H9 (cell line): ENCODE measurements around the gene CBLIF. TPM values are rescaled to one million over a fixed set of nuclear protein-coding genes. Genes with fewer than 3 reads are reported as not detected.
"Not testable (repeated sequence)": the region's sequence is repeated elsewhere in the genome, so short reads cannot be mapped to it uniquely, and the experiment has no call there.

Source experiments
- DNase-seq: peaks from one replicate; pipeline ENCODE4 v3.0.0-alpha.2; 2017
- H2AFZ ChIP-seq: one replicate; pipeline ENCODE4 v1.6.1; 2013; ENCODE audit warnings: mild to moderate bottlenecking, low read length, control low read depth, moderate library complexity
- H2AK5ac ChIP-seq: 2 replicates; pipeline ENCODE4 v1.6.1; 2013; ENCODE audit warnings: low read length, control low read depth, mixed read lengths; ENCODE audit not compliant: insufficient read length
- H2BK120ac ChIP-seq: one replicate; pipeline ENCODE4 v1.6.1; 2013; ENCODE audit warnings: low read depth, mild to moderate bottlenecking, low read length, control low read depth, inconsistent platforms; ENCODE audit not compliant: poor library complexity, severe bottlenecking
- H2BK12ac ChIP-seq: 2 replicates; pipeline ENCODE4 v1.6.1; 2013; ENCODE audit warnings: low read length, control low read depth, mixed read lengths, low read depth; ENCODE audit not compliant: insufficient read length
- H2BK15ac ChIP-seq: 2 replicates; pipeline ENCODE4 v1.6.1; 2013; ENCODE audit warnings: low read depth, low read length, control low read depth
- H2BK20ac ChIP-seq: one replicate; pipeline ENCODE4 v1.6.1; 2013; ENCODE audit warnings: low read depth, mild to moderate bottlenecking, low read length, control low read depth, inconsistent platforms; ENCODE audit not compliant: poor library complexity, severe bottlenecking
- H2BK5ac ChIP-seq: 2 replicates; pipeline ENCODE4 v1.6.1; 2013; ENCODE audit warnings: low read length, control low read depth, mixed read lengths; ENCODE audit not compliant: insufficient read length
- H3K14ac ChIP-seq: 2 replicates; pipeline ENCODE4 v1.6.1; 2013; ENCODE audit warnings: low read length, control low read depth; ENCODE audit not compliant: insufficient read depth
- H3K18ac ChIP-seq: 2 replicates; pipeline ENCODE4 v1.6.1; 2013; ENCODE audit warnings: low read depth, mild to moderate bottlenecking, mixed read lengths, low read length, control low read depth; ENCODE audit not compliant: insufficient read length
- H3K23ac ChIP-seq: 2 replicates; pipeline ENCODE4 v1.6.1; 2013; ENCODE audit warnings: low read length, control low read depth, mixed read lengths, low read depth; ENCODE audit not compliant: insufficient read length
- H3K23me2 ChIP-seq: 2 replicates; pipeline ENCODE4 v1.6.1; 2013; ENCODE audit warnings: low read depth, mild to moderate bottlenecking, mixed read lengths, low read length, control low read depth; ENCODE audit not compliant: insufficient read length, poor library complexity, severe bottlenecking
- H3K27ac ChIP-seq: 2 replicates; pipeline ENCODE4 v1.5.1; 2013; ENCODE audit warnings: low read length, control low read depth, mixed read lengths, low read depth; ENCODE audit not compliant: insufficient read length
- H3K27me3 ChIP-seq: 2 replicates; pipeline ENCODE4 v1.6.1; 2013; ENCODE audit warnings: low read length, control low read depth, inconsistent platforms; ENCODE audit not compliant: insufficient read depth
- H3K4ac ChIP-seq: 2 replicates; pipeline ENCODE4 v1.6.1; 2013; ENCODE audit warnings: low read depth, mild to moderate bottlenecking, control low read depth, inconsistent platforms, low read length, moderate library complexity
- H3K4me1 ChIP-seq: 2 replicates; pipeline ENCODE4 v1.6.1; 2013; ENCODE audit warnings: low read length, control low read depth, inconsistent platforms; ENCODE audit not compliant: insufficient read depth
- H3K4me2 ChIP-seq: 2 replicates; pipeline ENCODE4 v1.6.1; 2013; ENCODE audit warnings: low read length, control low read depth, mixed read lengths; ENCODE audit not compliant: insufficient read length, insufficient read depth
- H3K56ac ChIP-seq: 2 replicates; pipeline ENCODE4 v1.6.1; 2013; ENCODE audit warnings: low read depth, mild to moderate bottlenecking, mixed read lengths, low read length, control low read depth; ENCODE audit not compliant: insufficient read length
- H3K79me1 ChIP-seq: 2 replicates; pipeline ENCODE4 v1.6.1; 2013; ENCODE audit warnings: low read depth, mild to moderate bottlenecking, moderate library complexity, low read length, control low read depth, inconsistent platforms; ENCODE audit not compliant: insufficient read depth, poor library complexity, severe bottlenecking
- H3K79me2 ChIP-seq: 2 replicates; pipeline ENCODE4 v1.6.1; 2013; ENCODE audit warnings: low read length, control low read depth, inconsistent platforms; ENCODE audit not compliant: insufficient read depth
- H3K9ac ChIP-seq: 2 replicates; pipeline ENCODE4 v1.6.1; 2013; ENCODE audit warnings: low read length, control low read depth, mixed read lengths; ENCODE audit not compliant: insufficient read length; ENCODE audit errors: extremely low read depth
- H3K9me3 ChIP-seq: one replicate; pipeline ENCODE4 v1.6.1; 2013; ENCODE audit warnings: low read depth, low read length, inconsistent platforms; ENCODE audit not compliant: control insufficient read depth
- H3T11ph ChIP-seq: one replicate; pipeline ENCODE4 v1.6.1; 2013; ENCODE audit warnings: mild to moderate bottlenecking, low read length, control low read depth, inconsistent platforms
- H4K20me1 ChIP-seq: one replicate; pipeline ENCODE4 v1.6.1; 2013; ENCODE audit not compliant: control insufficient read depth, insufficient read length, insufficient read depth
- H4K5ac ChIP-seq: 2 replicates; pipeline ENCODE4 v1.6.1; 2013; ENCODE audit warnings: low read depth, mild to moderate bottlenecking, mixed read lengths, low read length, control low read depth; ENCODE audit not compliant: insufficient read length
- H4K8ac ChIP-seq: replicated peaks from 2 replicates; pipeline ENCODE4 v1.6.1; 2013; ENCODE audit warnings: low read length, control low read depth, mixed read lengths, low read depth; ENCODE audit not compliant: insufficient read length
- H4K91ac ChIP-seq: 2 replicates; pipeline ENCODE4 v1.6.1; 2013; ENCODE audit warnings: low read depth, mild to moderate bottlenecking, moderate library complexity, mixed read lengths, low read length, control low read depth; ENCODE audit not compliant: insufficient read length
- H3K27ac Mint-ChIP-seq, 3 experiments: 2 replicates in 2 of 3; 3 replicates in 1 of 3; pipeline ENCODE4 v1.8.0; 2020 to 2021; ENCODE audit warnings: mixed read lengths in 3 of 3, mild to moderate bottlenecking in 1 of 3, moderate library complexity in 1 of 3
- H3K27me3 Mint-ChIP-seq: 2 replicates; pipeline ENCODE4 v1.8.0; 2021; ENCODE audit warnings: low read depth, mild to moderate bottlenecking, moderate library complexity, mixed read lengths
- H3K36me3 Mint-ChIP-seq, 3 experiments: 2 replicates in 2 of 3; 3 replicates in 1 of 3; pipeline ENCODE4 v1.8.0; 2020 to 2021; ENCODE audit warnings: low read depth in 3 of 3, mixed read lengths in 3 of 3; ENCODE audit not compliant: insufficient read depth in 1 of 3
- H3K4me1 Mint-ChIP-seq, 2 experiments: 2 replicates each; pipeline ENCODE4 v1.8.0; 2020; ENCODE audit warnings: mixed read lengths in 2 of 2
- H3K4me3 Mint-ChIP-seq, 2 experiments: 2 replicates in 1 of 2; 3 replicates in 1 of 2; pipeline ENCODE4 v1.8.0; 2020 to 2021; ENCODE audit warnings: mild to moderate bottlenecking in 2 of 2, mixed read lengths in 2 of 2, moderate library complexity in 1 of 2
- H3K9me3 Mint-ChIP-seq, 2 experiments: 2 replicates in 1 of 2; 3 replicates in 1 of 2; pipeline ENCODE4 v1.8.0; 2020; ENCODE audit warnings: mild to moderate bottlenecking in 2 of 2, mixed read lengths in 2 of 2, moderate library complexity in 1 of 2
- CTCF ChIP-seq: fragments of 200-600 bp; sonication (generic); conservative IDR thresholded peaks from 3 replicates; pipeline ENCODE4 v1.8.0; 2021; ENCODE audit warnings: antibody characterized with exemption, mild to moderate bottlenecking
- WGBS: extraction: QIAGEN DNeasy Blood & Tissue Kit; methylation state at CpG from one replicate; pipeline ENCODE4 v1.1.7; 2013; ENCODE audit warnings: missing lambda C conversion rate, low lambda C conversion rate, mixed read lengths; ENCODE audit not compliant: insufficient read length; ENCODE audit errors: extremely low coverage; 5-methylcytosine and 5-hydroxymethylcytosine counted together
- total RNA-seq: library from RNA; stranded (reverse); gene quantifications from 2 replicates; pipeline ENCODE4 v1.2.1, GENCODE V29; 2021

Gene CBLIF
- total RNA-seq, 1 experiment from 2014 or later: not detected

GRCh38 chr11:59849129-59849528 is 3.8 kb upstream of the CBLIF start:
- Histone ChIP-seq H3K23me2 (no peaks in the 10 kb centered on the region), H4K8ac (no peak overlapping the region), H2BK20ac (no peak overlapping the region), H2BK15ac (no peak overlapping the region), H3K27me3 (no peaks in the 10 kb centered on the region), H3K56ac (no peak overlapping the region), H4K5ac (no peak overlapping the region), H3K27ac (no peak overlapping the region), H3K18ac (no peak overlapping the region), H2AK5ac (no peak overlapping the region), H4K20me1 (no peaks in the 10 kb centered on the region), H2BK5ac (no peak overlapping the region), H4K91ac (no peak overlapping the region), H3T11ph (no peak overlapping the region), H3K9me3 (no peaks in the 10 kb centered on the region), H3K23ac (no peak overlapping the region), H3K9ac (no peak overlapping the region), H2AFZ (no peak overlapping the region), H3K14ac (no peak overlapping the region), H3K79me1 (no peaks in the 10 kb centered on the region), H3K79me2 (no peaks in the 10 kb centered on the region), H2BK12ac (no peak overlapping the region), H3K4ac (no peak overlapping the region), H3K4me1 (0 out of 2 replicates have a peak, but pooled peaks cover 3% of the 10 kb centered on the region), H3K4me2 (no peak overlapping the region), H2BK120ac (no peak overlapping the region)
- no peaks in the 10 kb centered on the region for H3K27me3 Mint-ChIP-seq
- peaks cover 6% of the 10 kb centered on the region in 2 experiments for H3K4me1 Mint-ChIP-seq
- no peaks in the 10 kb centered on the region for H3K9me3 Mint-ChIP-seq
- no peak for TF ChIP-seq CTCF
- WGBS: no CpG with 5 or more reads among the region's 2 CpGs
- H3K36me3 Mint-ChIP-seq: no peaks in the 10 kb centered on the region
- DNase-seq: no peak
- no peak overlapping the region for H3K4me3 Mint-ChIP-seq
- no peak overlapping the region for H3K27ac Mint-ChIP-seq

- not testable (repeated sequence) for H3K27me3 ChIP-seq, H3K4me3 Mint-ChIP-seq, H3K4ac ChIP-seq, H2AK5ac ChIP-seq, H2BK12ac ChIP-seq, H2BK15ac ChIP-seq, H3K27ac ChIP-seq, H3K4me1 ChIP-seq, H2BK20ac ChIP-seq, H3K9ac ChIP-seq, H3K14ac ChIP-seq, H4K5ac ChIP-seq, H3K4me2 ChIP-seq, H3K56ac ChIP-seq, H3K27me3 Mint-ChIP-seq, H3K79me2 ChIP-seq, H3K9me3 ChIP-seq, H3K23me2 ChIP-seq, H3K9me3 Mint-ChIP-seq, H3K4me1 Mint-ChIP-seq, H3K27ac Mint-ChIP-seq, H4K8ac ChIP-seq, H4K20me1 ChIP-seq, H3K23ac ChIP-seq, H3K79me1 ChIP-seq, H2AFZ ChIP-seq, H3K18ac ChIP-seq, DNase-seq, H3K36me3 Mint-ChIP-seq, H3T11ph ChIP-seq, H4K91ac ChIP-seq, H2BK5ac ChIP-seq, H2BK120ac ChIP-seq
- WGBS: no CpG with 5 or more reads among the region's 6 CpGs
Measured at GRCh38 chr11:59848439-59848838, 3.1 kb upstream of the CBLIF start.
